HEK293 (cell line): ENCODE measurements around the gene ANKRD6.

Source experiments
- CTCF ChIA-PET: fragments of 350-600 bp; formaldehyde crosslinking; extraction: SDS; loops from one replicate; lab custom pipeline; 2021; ENCODE audit warnings: antibody characterized with exemption; lab: Yijun Ruan, JAX
- POLR2A ChIA-PET: fragments of 300-600 bp; formaldehyde crosslinking; extraction: SDS; loops from one replicate; lab custom pipeline; 2020; ENCODE audit warnings: antibody characterized with exemption, inconsistent platforms; lab: Yijun Ruan, JAX
- H3K27ac ChIP-seq: fragments of 200-500 bp; sonication (Bioruptor generic); 2 replicates; pipeline ENCODE4 v1.5.1; 2014; ENCODE audit warnings: low read depth, low read length, control low read depth, inconsistent platforms; ENCODE audit errors: extremely low read depth
- H3K36me3 ChIP-seq, 2 experiments: fragments of 200-500 bp in 1 of 2; sonication (Bioruptor generic) in 1 of 2; 1 replicate in 1 of 2; 2 replicates in 1 of 2; pipeline ENCODE4 v1.5.1; 2014 to 2017; ENCODE audit warnings: inconsistent platforms in 2 of 2, low read length in 2 of 2; ENCODE audit not compliant: control insufficient read depth in 2 of 2, insufficient read depth in 1 of 2
- H3K4me1 ChIP-seq: fragments of 200-500 bp; sonication (Bioruptor generic); 2 replicates; pipeline ENCODE4 v1.5.1; 2014; ENCODE audit warnings: mild to moderate bottlenecking, low read length, inconsistent platforms; ENCODE audit not compliant: control insufficient read depth, insufficient read depth
- H3K4me3 ChIP-seq: 2 replicates; pipeline ENCODE4 v1.5.1; 2011; ENCODE audit warnings: low read depth, mild to moderate bottlenecking, control low read depth, low read length, moderate library complexity
- H3K9me3 ChIP-seq: fragments of 200-500 bp; sonication (Bioruptor generic); 2 replicates; pipeline ENCODE4 v1.5.1; 2014; ENCODE audit warnings: low read depth, low read length, inconsistent platforms; ENCODE audit not compliant: control insufficient read depth, insufficient read depth
- FEZF1 ChIP-seq: fragments of 450-650 bp; formaldehyde crosslinking; IDR thresholded peaks from 2 replicates; pipeline ENCODE4 v1.5.1; 2016; ENCODE audit warnings: missing biosample characterization, missing genetic modification characterization
- GFI1B ChIP-seq: fragments of 450-650 bp; formaldehyde crosslinking; IDR thresholded peaks from 2 replicates; pipeline ENCODE4 v1.5.1; 2016; ENCODE audit warnings: missing biosample characterization, missing genetic modification characterization
- GLI4 ChIP-seq: fragments of 450-650 bp; formaldehyde crosslinking; IDR thresholded peaks from 2 replicates; pipeline ENCODE4 v1.5.1; 2016; ENCODE audit warnings: missing biosample characterization, missing genetic modification characterization
- GLIS1 ChIP-seq: fragments of 450-650 bp; formaldehyde crosslinking; IDR thresholded peaks from 2 replicates; pipeline ENCODE4 v1.5.1; 2016; ENCODE audit warnings: missing biosample characterization, missing genetic modification characterization
- GLIS2 ChIP-seq: fragments of 450-650 bp; formaldehyde crosslinking; IDR thresholded peaks from 2 replicates; pipeline ENCODE4 v1.5.1; 2016; ENCODE audit warnings: missing biosample characterization, missing genetic modification characterization
- HOXD13 ChIP-seq: sonication (generic); formaldehyde crosslinking; IDR thresholded peaks from 2 replicates; pipeline ENCODE4 v1.8.0; 2022; ENCODE audit warnings: missing genetic modification reagents, borderline replicate concordance
- MEIS1 ChIP-seq: sonication (generic); formaldehyde crosslinking; IDR thresholded peaks from 2 replicates; pipeline ENCODE4 v1.8.1; 2022; ENCODE audit warnings: missing genetic modification reagents, mild to moderate bottlenecking, borderline replicate concordance
- MYNN ChIP-seq: fragments of 450-650 bp; formaldehyde crosslinking; IDR thresholded peaks from 2 replicates; pipeline ENCODE4 v1.5.1; 2016; ENCODE audit warnings: missing biosample characterization, missing genetic modification characterization, borderline replicate concordance
- ZBTB26 ChIP-seq: fragments of 450-650 bp; formaldehyde crosslinking; optimal IDR thresholded peaks from 2 replicates; pipeline ENCODE3; 2016; ENCODE audit warnings: missing biosample characterization, mild to moderate bottlenecking, missing genetic modification characterization
- ZEB2 ChIP-seq: fragments of 450-650 bp; formaldehyde crosslinking; IDR thresholded peaks from 2 replicates; pipeline ENCODE4 v1.5.1; 2016; ENCODE audit warnings: missing biosample characterization, missing genetic modification characterization
- ZFP3 ChIP-seq: fragments of 450-650 bp; formaldehyde crosslinking; IDR thresholded peaks from 2 replicates; pipeline ENCODE4 v1.5.1; 2016; ENCODE audit warnings: low read depth, missing biosample characterization, missing genetic modification characterization
- ZFP37 ChIP-seq: fragments of 450-650 bp; formaldehyde crosslinking; IDR thresholded peaks from 2 replicates; pipeline ENCODE4 v1.5.1; 2016; ENCODE audit warnings: missing biosample characterization, missing genetic modification characterization
- ZIC2 ChIP-seq: fragments of 450-650 bp; formaldehyde crosslinking; IDR thresholded peaks from 2 replicates; pipeline ENCODE4 v1.5.1; 2016; ENCODE audit warnings: missing biosample characterization, missing genetic modification characterization
- ZNF266 ChIP-seq: fragments of 450-650 bp; formaldehyde crosslinking; IDR thresholded peaks from 2 replicates; pipeline ENCODE4 v1.5.1; 2016; ENCODE audit warnings: missing biosample characterization, missing genetic modification characterization, low read depth
- ZNF335 ChIP-seq: fragments of 450-650 bp; formaldehyde crosslinking; conservative IDR thresholded peaks from 2 replicates; pipeline ENCODE4 v1.5.1; 2016; ENCODE audit warnings: missing biosample characterization, missing genetic modification characterization
- ZNF362 ChIP-seq: fragments of 450-650 bp; formaldehyde crosslinking; IDR thresholded peaks from 2 replicates; pipeline ENCODE4 v1.5.1; 2016; ENCODE audit warnings: missing biosample characterization, missing genetic modification characterization
- ZNF600 ChIP-seq: fragments of 450-650 bp; formaldehyde crosslinking; IDR thresholded peaks from 2 replicates; pipeline ENCODE4 v1.5.1; 2016; ENCODE audit warnings: missing biosample characterization, missing genetic modification characterization
- ZNF610 ChIP-seq: fragments of 450-650 bp; formaldehyde crosslinking; IDR thresholded peaks from 2 replicates; pipeline ENCODE4 v1.5.1; 2016; ENCODE audit warnings: missing biosample characterization, missing genetic modification characterization, borderline replicate concordance
- ZNF629 ChIP-seq: fragments of 450-650 bp; formaldehyde crosslinking; IDR thresholded peaks from 2 replicates; pipeline ENCODE4 v1.5.1; 2017; ENCODE audit warnings: missing biosample characterization, missing genetic modification characterization
- ZNF658 ChIP-seq: fragments of 450-650 bp; formaldehyde crosslinking; IDR thresholded peaks from 2 replicates; pipeline ENCODE4; 2016; ENCODE audit warnings: missing biosample characterization, missing genetic modification characterization
- ZNF843 ChIP-seq: fragments of 450-650 bp; formaldehyde crosslinking; IDR thresholded peaks from 2 replicates; pipeline ENCODE4 v1.5.1; 2016; ENCODE audit warnings: missing biosample characterization, missing genetic modification characterization
- ZSCAN30 ChIP-seq: fragments of 450-650 bp; IDR thresholded peaks from 2 replicates; pipeline ENCODE4 v1.5.1; 2018; ENCODE audit warnings: missing biosample characterization, mild to moderate bottlenecking, missing genetic modification characterization, moderate library complexity
- TF ChIP-seq, protein P1 (sequence below): fragments of 450-650 bp; formaldehyde crosslinking; IDR thresholded peaks from 2 replicates; pipeline ENCODE4 v1.5.1; 2016; ENCODE audit warnings: missing biosample characterization, missing genetic modification characterization
- TF ChIP-seq, protein P2 (sequence below): sonication (generic); formaldehyde crosslinking; IDR thresholded peaks from 2 replicates; pipeline ENCODE4 v1.8.1; 2022; ENCODE audit warnings: mild to moderate bottlenecking, moderate library complexity, missing genetic modification reagents
- TF ChIP-seq, protein P3 (sequence below): fragments of 450-650 bp; formaldehyde crosslinking; IDR thresholded peaks from 2 replicates; pipeline ENCODE4 v1.5.1; 2016; ENCODE audit warnings: missing biosample characterization, missing genetic modification characterization
- TF ChIP-seq, protein P4 (sequence below): fragments of 450-650 bp; formaldehyde crosslinking; IDR thresholded peaks from 2 replicates; pipeline ENCODE4 v1.5.1; 2017; ENCODE audit warnings: missing biosample characterization, mild to moderate bottlenecking, missing genetic modification characterization, moderate library complexity

Gene ANKRD6

DNA sequence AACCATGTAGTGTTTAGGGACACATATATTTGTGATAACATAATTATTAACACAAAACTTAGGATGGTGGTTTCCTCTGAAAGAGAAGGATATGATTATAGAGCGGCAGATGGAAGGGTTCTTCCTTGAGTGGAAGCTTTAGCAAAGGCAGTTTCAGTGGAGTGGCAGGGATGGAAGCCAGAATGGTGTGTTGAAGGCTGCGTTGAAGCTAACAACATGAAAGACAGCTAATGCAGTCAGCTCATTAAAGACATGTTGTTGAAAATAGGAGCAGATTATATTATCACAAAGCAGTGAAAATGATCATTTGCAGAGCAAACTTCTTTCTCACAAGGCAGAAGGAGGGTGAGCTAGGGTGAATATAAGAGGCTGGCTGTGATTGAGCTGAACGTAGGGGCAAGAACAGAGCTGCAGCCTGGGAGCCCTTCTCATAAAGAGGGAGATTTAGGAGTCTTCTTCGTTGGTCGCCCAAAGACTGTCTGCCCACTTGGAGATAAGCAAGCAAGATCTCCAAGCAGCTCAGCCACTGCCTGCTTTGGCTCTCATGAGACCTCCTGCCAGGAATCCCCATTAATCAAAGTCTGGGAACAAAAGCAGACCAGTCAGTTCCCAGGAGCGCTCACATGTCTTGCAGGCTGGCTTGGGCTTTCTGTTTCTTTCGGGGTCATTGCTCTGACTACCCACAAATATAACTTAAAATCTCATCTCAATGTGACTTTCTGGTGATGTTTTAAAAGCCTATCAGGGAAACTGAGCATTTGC is 2.6 kb upstream of the ANKRD6 start:
- POLR2A ChIA-PET = interaction anchor here (1.1 to 1.6 kb wide), 3 partner anchors 12 to 208 kb away, joined by 5 to 6 read pairs (median 6); partner anchors contain the start of genes LYRM2 and RRAGD
- TF ChIP-seq ZNF658 (tag by site-specific recombination) (no peak), MYNN (tag by site-specific recombination) (no peak), ZEB2 (tag by site-specific recombination) (peak; percentile 40; the same call in 1 of the 2 replicates), ZBTB26 (tag by site-specific recombination) (no peak), ZNF843 (tag by site-specific recombination) (no peak), ZIC2 (peak; percentile 62), ZSCAN30 (tag by site-specific recombination) (peak; percentile 25; the same call in 1 of the 2 replicates), FEZF1 (tag by site-specific recombination) (no peak), GFI1B (tag by site-specific recombination) (no peak), ZNF610 (tag by site-specific recombination) (no peak), ZNF362 (tag by site-specific recombination) (no peak), GLI4 (no peak), ZNF600 (tag by site-specific recombination) (peak; percentile 34; the same call in 1 of the 2 replicates), ZNF266 (tag by site-specific recombination) (no peak), GLIS2 (tag by site-specific recombination) (no peak), ZNF629 (tag by site-specific recombination) (no peak), ZNF335 (tag by site-specific recombination) (0 out of 2 replicates have a peak, but pooled peaks have one; percentile 18), ZFP37 (tag by site-specific recombination) (no peak), MEIS1 (CRISPR knock-in tag) (peak; percentile 96), HOXD13 (CRISPR knock-in tag) (no peak), ZFP3 (tag by site-specific recombination) (no peak), GLIS1 (tag by site-specific recombination) (peak; percentile 93)
- TF ChIP-seq, protein P1, sequence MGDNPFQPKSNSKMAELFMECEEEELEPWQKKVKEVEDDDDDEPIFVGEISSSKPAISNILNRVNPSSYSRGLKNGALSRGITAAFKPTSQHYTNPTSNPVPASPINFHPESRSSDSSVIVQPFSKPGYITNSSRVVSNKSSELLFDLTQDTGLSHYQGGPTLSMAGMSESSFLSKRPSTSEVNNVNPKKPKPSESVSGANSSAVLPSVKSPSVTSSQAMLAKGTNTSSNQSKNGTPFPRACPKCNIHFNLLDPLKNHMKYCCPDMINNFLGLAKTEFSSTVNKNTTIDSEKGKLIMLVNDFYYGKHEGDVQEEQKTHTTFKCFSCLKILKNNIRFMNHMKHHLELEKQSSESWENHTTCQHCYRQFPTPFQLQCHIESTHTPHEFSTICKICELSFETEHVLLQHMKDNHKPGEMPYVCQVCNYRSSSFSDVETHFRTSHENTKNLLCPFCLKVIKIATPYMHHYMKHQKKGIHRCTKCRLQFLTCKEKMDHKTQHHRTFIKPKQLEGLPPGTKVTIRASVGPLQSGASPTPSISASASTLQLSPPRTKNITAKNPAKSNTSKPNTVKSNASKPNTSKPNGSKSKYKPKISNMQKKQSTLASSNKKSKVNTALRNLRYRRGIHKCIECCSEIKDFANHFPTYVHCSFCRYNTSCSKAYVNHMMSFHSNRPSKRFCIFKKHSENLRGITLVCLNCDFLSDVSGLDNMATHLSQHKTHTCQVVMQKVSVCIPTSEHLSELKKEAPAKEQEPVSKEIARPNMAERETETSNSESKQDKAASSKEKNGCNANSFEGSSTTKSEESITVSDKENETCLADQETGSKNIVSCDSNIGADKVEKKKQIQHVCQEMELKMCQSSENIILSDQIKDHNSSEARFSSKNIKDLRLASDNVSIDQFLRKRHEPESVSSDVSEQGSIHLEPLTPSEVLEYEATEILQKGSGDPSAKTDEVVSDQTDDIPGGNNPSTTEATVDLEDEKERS = no peak
- TF ChIP-seq, protein P2, sequence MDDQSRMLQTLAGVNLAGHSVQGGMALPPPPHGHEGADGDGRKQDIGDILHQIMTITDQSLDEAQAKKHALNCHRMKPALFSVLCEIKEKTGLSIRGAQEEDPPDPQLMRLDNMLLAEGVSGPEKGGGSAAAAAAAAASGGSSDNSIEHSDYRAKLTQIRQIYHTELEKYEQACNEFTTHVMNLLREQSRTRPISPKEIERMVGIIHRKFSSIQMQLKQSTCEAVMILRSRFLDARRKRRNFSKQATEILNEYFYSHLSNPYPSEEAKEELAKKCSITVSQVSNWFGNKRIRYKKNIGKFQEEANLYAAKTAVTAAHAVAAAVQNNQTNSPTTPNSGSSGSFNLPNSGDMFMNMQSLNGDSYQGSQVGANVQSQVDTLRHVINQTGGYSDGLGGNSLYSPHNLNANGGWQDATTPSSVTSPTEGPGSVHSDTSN = peak; percentile 88
- TF ChIP-seq, protein P3, sequence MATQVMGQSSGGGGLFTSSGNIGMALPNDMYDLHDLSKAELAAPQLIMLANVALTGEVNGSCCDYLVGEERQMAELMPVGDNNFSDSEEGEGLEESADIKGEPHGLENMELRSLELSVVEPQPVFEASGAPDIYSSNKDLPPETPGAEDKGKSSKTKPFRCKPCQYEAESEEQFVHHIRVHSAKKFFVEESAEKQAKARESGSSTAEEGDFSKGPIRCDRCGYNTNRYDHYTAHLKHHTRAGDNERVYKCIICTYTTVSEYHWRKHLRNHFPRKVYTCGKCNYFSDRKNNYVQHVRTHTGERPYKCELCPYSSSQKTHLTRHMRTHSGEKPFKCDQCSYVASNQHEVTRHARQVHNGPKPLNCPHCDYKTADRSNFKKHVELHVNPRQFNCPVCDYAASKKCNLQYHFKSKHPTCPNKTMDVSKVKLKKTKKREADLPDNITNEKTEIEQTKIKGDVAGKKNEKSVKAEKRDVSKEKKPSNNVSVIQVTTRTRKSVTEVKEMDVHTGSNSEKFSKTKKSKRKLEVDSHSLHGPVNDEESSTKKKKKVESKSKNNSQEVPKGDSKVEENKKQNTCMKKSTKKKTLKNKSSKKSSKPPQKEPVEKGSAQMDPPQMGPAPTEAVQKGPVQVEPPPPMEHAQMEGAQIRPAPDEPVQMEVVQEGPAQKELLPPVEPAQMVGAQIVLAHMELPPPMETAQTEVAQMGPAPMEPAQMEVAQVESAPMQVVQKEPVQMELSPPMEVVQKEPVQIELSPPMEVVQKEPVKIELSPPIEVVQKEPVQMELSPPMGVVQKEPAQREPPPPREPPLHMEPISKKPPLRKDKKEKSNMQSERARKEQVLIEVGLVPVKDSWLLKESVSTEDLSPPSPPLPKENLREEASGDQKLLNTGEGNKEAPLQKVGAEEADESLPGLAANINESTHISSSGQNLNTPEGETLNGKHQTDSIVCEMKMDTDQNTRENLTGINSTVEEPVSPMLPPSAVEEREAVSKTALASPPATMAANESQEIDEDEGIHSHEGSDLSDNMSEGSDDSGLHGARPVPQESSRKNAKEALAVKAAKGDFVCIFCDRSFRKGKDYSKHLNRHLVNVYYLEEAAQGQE (tag by site-specific recombination) = no peak
- TF ChIP-seq, protein P4, sequence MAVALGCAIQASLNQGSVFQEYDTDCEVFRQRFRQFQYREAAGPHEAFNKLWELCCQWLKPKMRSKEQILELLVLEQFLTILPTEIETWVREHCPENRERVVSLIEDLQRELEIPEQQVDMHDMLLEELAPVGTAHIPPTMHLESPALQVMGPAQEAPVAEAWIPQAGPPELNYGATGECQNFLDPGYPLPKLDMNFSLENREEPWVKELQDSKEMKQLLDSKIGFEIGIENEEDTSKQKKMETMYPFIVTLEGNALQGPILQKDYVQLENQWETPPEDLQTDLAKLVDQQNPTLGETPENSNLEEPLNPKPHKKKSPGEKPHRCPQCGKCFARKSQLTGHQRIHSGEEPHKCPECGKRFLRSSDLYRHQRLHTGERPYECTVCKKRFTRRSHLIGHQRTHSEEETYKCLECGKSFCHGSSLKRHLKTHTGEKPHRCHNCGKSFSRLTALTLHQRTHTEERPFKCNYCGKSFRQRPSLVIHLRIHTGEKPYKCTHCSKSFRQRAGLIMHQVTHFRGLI (tag by site-specific recombination) = 0 out of 2 replicates have a peak, but pooled peaks have one; percentile 40

More for the DNA sequence above, 2.6 kb upstream of the ANKRD6 start:
- no peaks in the 10 kb centered on the region for H3K9me3 ChIP-seq
- H3K27ac ChIP-seq = no peak overlapping the region
- CTCF ChIA-PET = interaction anchor here (0.6 to 3.8 kb wide), 13 partner anchors 8 to 447 kb away, joined by 3 to 47 read pairs (median 4); no protein-coding TSS in a partner anchor
- no peaks in the 10 kb centered on the region for H3K36me3 ChIP-seq
- no peak overlapping the region for H3K4me3 ChIP-seq
- H3K4me1 ChIP-seq = peaks cover 11% of the 10 kb centered on the region
